ENCODE measurements around the gene SEMA3E. TPM values are rescaled to one million over a fixed set of nuclear protein-coding genes. Genes with fewer than 3 reads are reported as not detected.

The SEMA3E gene
- total and polyA plus RNA-seq, 8 donors: 2.1 to 38.0 (median 23.8) TPM

DNA sequence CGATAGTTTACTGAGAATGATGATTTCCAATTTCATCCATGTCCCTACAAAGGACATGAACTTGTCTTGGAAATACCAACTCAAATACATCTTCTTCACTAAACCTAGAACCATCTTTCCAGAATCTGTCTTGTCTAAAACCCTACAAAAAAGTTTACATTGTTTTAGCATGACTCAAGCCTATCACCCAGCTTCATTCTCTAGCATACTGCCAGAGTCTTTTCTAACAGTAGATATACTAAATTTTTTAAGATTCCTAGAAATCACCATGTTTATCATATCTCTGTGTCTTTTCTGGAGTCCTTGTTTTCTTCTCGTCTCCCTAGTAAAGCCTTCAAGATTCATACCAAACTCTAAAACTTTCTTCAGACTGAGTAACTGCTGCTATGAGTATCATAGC lies 129.7 kb downstream of the SEMA3E start:
- Histone ChIP-seq H3K27ac (no peak overlapping the region), H3K27me3 (no peaks in the 10 kb centered on the region), H3K36me3 (no peaks in the 10 kb centered on the region), H3K9me3 (no peaks in the 10 kb centered on the region), H3K4me1 (no peaks in the 10 kb centered on the region), H3K4me3 (no peak overlapping the region)
- TF ChIP-seq, protein P1, sequence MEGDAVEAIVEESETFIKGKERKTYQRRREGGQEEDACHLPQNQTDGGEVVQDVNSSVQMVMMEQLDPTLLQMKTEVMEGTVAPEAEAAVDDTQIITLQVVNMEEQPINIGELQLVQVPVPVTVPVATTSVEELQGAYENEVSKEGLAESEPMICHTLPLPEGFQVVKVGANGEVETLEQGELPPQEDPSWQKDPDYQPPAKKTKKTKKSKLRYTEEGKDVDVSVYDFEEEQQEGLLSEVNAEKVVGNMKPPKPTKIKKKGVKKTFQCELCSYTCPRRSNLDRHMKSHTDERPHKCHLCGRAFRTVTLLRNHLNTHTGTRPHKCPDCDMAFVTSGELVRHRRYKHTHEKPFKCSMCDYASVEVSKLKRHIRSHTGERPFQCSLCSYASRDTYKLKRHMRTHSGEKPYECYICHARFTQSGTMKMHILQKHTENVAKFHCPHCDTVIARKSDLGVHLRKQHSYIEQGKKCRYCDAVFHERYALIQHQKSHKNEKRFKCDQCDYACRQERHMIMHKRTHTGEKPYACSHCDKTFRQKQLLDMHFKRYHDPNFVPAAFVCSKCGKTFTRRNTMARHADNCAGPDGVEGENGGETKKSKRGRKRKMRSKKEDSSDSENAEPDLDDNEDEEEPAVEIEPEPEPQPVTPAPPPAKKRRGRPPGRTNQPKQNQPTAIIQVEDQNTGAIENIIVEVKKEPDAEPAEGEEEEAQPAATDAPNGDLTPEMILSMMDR (IDR thresholded peaks at IDR 0.05): no peak
- DNase-seq (no peak), ATAC-seq (no peak)
- intact Hi-C loops (cut with DNase I): no loop called here

DNA sequence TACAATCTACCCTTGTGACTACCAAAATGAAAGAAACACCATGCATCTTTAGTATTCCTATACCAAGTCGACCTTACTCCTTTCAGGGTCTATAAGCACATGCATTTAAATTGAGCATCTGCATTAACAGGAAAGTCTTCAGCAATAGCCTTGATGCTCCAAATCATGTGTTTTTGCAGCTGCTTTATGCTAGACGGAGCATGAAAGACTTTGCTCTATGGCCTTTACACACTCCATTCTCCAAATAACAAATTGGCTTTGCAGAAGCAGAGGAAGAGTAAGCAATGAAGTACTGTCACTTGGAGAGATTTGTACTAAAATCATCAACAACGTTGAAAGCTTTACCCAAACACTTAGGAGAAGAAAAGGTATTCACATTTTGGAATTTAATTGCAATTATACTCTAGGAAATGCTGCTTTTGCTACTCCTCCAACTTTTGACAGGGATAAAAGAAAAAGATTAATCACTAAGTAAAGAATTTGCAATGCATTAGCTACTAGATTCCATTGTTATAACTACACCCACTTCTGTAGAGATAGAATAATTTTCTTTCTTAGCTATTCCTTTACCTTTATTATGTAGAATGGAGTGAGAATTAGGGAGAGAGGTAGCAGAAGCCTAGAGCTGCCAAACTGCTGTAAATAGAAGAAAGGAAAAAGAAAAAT lies 131.8 kb downstream of the SEMA3E start:
- DNase-seq: no peak
- no peak for ATAC-seq
- H3K9me3 ChIP-seq: no peaks in the 10 kb centered on the region
- TF ChIP-seq, protein P1 (IDR thresholded peaks at IDR 0.05): no peak
- no peaks in the 10 kb centered on the region for H3K27me3 ChIP-seq
- intact Hi-C loops (cut with DNase I): no loop called here
- H3K27ac ChIP-seq: no peak overlapping the region
- H3K4me3 ChIP-seq: no peak overlapping the region
- H3K4me1 ChIP-seq: no peaks in the 10 kb centered on the region
- no peaks in the 10 kb centered on the region for H3K36me3 ChIP-seq

DNA sequence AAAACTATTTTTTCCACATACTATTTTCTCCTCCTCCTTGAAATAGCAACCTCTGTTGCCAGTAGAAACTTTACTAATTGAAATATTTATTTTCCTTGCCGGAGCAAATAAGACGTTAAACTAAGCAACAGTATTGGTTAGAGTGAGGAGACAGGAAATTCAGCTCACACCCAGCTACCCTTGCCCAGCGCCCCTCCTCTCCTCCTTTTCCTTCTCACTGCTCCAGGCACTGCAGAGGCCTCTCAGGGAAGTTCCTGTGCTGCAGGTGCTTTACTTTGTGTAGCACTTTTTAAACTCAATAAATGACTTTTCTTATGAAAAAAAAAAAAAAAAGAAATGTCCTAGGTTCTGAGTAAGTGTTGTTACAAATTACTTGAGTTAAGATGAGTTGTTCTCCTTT lies 134.0 kb downstream of the SEMA3E start:
- H3K9me3 ChIP-seq: no peaks in the 10 kb centered on the region
- ATAC-seq (peak; percentile 38), DNase-seq (no peak)
- no peaks in the 10 kb centered on the region for H3K27me3 ChIP-seq
- no peaks in the 10 kb centered on the region for H3K36me3 ChIP-seq
- H3K27ac ChIP-seq: no peak overlapping the region
- intact Hi-C loops (cut with DNase I): no loop called here
- H3K4me1 ChIP-seq: no peaks in the 10 kb centered on the region
- no peak overlapping the region for H3K4me3 ChIP-seq
- TF ChIP-seq, protein P1 (IDR thresholded peaks at IDR 0.05): no peak

DNA sequence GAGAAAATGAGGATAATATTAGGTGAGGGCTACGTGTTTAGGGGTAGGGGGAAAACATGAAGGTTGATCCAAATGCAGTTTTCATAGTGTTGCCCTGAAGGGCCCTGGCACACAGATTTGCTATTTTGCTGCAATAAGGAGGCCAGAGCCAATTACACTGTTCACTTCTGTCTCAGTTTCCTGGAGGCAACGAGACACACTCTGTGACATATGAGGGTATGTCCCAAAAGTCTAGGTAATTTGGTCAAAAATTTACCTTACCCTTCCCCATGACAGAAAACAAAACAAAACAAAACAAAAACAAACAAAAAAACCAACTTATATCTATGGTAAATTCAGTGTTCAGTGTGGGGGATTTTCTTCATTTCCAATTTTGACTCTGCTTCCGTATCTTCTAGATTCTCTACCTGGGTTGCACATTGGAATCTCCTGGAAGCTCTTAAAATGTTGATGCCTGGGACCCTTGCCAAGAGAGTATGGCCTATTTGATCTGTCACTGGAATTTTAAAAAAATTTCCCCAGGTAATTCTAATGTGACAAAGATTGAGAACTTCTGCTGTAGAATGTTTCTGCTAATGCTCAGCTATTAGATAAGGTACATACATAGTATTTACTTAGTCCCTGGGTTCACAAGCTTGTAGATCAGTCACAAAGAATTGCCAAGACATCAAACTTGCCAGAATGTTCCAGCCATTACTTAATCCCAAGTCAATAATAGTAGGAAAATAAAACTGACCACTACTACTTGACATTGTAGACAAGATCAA lies 139.5 kb downstream of the SEMA3E start:
- TF ChIP-seq, protein P1 (IDR thresholded peaks at IDR 0.05): no peak
- intact Hi-C loops (cut with DNase I): no loop called here
- Histone ChIP-seq H3K9me3 (no peaks in the 10 kb centered on the region), H3K4me1 (no peaks in the 10 kb centered on the region), H3K4me3 (no peak overlapping the region), H3K27ac (no peak overlapping the region), H3K36me3 (no peaks in the 10 kb centered on the region), H3K27me3 (no peaks in the 10 kb centered on the region)
- ATAC-seq (no peak), DNase-seq (no peak)

DNA sequence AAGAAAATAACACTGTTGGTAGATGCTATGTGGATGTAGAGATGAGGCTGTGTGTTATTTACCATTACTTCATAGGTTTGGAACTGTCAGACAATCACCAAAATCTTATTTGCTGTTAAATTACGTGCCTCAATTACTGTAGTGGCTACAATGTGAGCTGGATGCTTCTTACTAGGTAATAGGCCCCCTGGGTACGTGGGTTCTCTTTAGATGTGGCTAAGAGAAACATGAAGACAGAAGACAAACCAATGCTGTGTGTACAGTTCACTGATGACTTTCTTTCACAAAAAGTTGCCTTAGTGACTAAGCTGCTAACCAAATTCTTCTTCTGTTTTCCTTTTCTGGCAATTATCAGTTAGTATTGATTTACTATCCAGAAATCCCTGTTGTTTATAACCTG lies 144.6 kb downstream of the SEMA3E start:
- DNase-seq: no peak
- Histone ChIP-seq H3K9me3 (no peaks in the 10 kb centered on the region), H3K27ac (no peak overlapping the region), H3K4me1 (no peaks in the 10 kb centered on the region), H3K27me3 (no peaks in the 10 kb centered on the region), H3K36me3 (no peaks in the 10 kb centered on the region), H3K4me3 (no peak overlapping the region)
- intact Hi-C loops (cut with DNase I): no loop called here
- ATAC-seq: no peak
- TF ChIP-seq, protein P1 (IDR thresholded peaks at IDR 0.05): no peak
